Globus pallidus (tissue), 1 donor: ENCODE results near the gene HSPA5.
"Not testable (repeated sequence)": the region's sequence is repeated elsewhere in the genome, so short reads cannot be mapped to it uniquely, and the experiment has no call there.

Experiments used
- DNase-seq: peaks from one replicate; pipeline ENCODE4 v3.0.0-alpha.2; 2015; ENCODE audit warnings: low spot score

Gene HSPA5

DNA sequence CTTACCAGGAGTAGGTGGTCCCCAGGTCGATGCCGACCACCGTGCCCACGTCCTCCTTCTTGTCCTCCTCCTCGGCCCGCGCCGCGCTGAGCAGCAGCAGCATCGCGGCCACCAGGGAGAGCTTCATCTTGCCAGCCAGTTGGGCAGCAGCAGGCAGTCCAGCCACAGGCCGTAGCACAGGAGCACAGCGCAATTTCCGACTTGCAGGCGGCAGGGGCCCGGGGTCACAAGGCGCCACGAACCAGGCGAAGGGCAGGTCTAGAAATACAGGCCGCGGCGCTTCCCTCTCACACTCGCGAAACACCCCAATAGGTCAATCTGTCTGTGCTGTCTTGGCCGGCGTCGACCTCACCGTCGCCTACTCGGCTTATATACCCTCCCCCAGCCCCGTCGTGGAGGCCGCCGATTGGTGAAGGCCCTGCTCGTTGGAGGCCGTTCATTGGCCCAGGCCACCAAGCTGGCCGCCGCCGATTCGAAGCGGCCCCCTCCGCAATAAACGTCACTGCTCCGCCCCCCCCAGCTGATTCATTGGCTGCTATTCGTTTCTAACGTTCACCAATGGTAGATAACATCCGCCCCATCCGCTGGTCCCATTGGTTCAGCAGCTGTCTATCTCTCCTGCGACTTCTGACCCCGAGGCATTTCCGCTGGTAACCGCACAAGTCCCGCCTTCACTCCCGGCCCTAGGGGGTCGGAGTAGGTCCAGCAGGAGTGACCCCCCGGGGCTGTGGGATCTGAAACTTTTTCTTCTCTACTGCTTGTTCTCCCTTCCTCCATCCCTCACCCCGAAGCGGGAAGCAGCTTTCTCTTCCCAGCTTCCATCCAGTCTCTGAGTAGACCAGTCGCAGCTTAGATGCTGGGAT, at the start of gene HSPA5:
TSS of gene HSPA5 (minus strand) at position 344 of the 863 bp plus-strand sequence. CDS start at position 127, 217 bp downstream.
- peak; percentile 99 for DNase-seq

DNA sequence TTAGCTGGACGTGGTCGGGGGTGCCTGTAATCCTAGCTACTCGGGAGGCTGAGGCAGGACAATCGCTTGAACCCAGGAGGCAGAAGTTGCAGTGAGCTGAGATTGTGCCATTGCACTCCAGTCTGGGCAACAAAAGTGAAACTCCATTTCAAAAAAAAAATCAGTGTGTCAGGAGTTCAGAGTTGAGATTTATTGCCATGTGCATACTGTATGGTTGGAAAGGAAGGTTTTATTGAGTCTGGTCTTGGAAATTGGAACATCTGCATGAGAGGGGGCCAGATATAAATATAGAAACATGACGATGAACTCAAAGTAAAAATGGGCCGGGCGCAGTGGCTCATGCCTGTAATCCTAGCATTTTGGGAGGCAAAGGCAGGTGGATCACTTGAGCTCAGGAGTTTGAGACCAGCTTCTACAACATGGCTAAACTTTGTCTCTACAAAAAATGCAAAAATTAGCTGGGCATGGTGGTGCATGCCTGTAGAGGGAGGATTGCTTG, 45.8 kb upstream of the HSPA5 start:
- not testable (repeated sequence) for DNase-seq

DNA sequence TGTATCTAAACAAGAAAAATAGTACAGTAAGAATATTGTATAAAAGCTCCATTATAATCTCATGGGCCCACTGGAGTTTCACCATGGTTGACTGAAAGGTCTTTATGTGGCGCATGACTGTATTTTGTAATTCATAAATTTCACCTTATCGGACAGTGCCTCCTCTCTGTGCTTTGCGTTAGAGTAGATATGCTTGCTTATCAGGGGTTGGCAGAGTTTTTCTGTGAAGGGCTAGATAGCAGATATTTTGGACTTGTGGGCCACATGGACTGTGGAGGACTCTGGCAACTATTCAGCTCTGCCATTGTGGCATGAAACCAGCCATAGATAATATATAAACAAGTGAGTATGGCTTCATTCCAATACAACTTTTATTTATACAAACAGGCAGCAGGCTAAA, 43.7 kb upstream of the HSPA5 start:
- DNase-seq, result no peak

DNA sequence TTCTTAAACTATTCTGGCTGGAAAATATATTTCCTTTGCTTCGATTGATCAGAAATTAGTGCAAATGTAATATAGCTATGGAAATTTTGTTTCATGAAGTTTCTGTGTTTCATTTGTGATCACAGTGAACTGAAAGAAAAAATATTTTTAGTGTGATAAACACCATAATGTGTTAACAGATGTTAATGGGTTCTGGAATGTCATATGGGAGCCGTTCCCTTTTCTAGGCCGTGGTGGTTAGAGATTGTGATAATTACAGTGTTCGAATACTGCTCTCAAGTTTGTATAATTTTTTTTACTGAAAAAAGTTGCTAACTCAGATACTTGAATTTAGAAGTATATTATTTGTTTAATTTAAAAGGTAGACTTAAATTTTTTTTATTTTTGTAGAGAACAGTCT, 39.8 kb upstream of the HSPA5 start:
- no peak for DNase-seq

GRCh38 chr9:125277411-125277810, 36.3 kb upstream of the HSPA5 start:
- DNase-seq, result no peak

DNA sequence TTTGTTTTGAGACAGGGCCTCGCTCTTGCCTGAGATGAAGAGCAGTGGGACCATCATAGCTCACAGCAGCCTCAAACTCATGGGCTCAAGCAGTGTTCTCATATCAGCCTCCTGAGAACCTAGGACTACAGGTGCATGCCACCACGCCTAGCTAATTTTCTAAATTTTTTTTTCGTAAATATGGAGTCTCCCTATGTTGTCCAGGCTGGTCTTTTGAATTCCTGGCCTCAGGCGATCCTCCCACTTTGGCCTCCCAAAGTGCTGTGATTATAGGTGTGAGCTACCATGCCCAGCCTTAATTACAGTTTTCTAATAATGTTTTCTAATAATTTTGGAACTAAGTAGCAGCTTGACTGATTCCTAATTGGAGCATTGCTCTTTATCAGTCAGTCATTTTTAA, 35.6 kb upstream of the HSPA5 start:
- no peak for DNase-seq

- DNase-seq, result peak; percentile 10
These were observed 31.6 kb upstream of the HSPA5 start for GRCh38 chr9:125272697-125273096.

DNA sequence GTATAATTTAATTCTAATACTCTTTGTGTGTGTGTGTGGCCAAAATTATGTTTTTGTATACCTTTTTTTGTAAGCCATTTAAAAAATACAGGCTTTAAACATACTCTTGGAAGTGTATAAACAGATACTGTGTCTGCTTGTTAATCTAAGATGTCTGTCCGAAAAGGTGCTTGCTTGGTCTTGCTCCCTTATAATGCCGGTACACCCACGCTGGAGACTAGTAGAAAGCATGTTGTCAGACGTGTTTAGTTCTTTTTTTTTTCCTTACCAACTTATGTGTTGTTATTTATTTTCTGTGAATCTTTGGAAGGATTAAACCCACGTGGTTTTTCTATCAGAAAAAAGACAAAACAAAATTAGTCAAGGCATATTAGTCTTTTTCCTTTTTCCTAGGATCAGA, 29.9 kb upstream of the HSPA5 start:
- DNase-seq, result no peak

GRCh38 chr9:125269014-125269397, 27.9 kb upstream of the HSPA5 start:
- DNase-seq, result no peak

- no peak for DNase-seq
These were observed 27.4 kb upstream of the HSPA5 start for GRCh38 chr9:125268394-125269013.

DNA sequence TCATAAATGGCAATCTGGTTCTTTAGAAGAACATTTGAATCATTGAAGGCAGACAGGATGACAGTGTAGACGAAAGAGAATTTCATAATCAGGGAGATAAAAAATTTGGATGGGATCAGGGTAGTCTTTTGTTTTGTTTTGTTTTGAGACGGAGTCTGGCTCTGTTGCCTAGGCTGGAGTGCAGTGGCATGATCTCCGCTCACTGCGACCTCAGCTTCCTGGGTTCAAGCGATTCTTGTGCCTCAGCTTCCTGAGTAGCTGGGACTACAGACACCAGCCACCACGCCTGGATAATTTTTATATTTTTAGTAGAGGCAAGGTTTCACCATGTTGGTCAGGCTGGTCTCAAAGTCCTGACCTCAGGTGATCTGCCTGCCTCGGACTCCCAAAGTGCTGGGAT, 22.9 kb upstream of the HSPA5 start:
- DNase-seq, result not testable (repeated sequence)

DNA sequence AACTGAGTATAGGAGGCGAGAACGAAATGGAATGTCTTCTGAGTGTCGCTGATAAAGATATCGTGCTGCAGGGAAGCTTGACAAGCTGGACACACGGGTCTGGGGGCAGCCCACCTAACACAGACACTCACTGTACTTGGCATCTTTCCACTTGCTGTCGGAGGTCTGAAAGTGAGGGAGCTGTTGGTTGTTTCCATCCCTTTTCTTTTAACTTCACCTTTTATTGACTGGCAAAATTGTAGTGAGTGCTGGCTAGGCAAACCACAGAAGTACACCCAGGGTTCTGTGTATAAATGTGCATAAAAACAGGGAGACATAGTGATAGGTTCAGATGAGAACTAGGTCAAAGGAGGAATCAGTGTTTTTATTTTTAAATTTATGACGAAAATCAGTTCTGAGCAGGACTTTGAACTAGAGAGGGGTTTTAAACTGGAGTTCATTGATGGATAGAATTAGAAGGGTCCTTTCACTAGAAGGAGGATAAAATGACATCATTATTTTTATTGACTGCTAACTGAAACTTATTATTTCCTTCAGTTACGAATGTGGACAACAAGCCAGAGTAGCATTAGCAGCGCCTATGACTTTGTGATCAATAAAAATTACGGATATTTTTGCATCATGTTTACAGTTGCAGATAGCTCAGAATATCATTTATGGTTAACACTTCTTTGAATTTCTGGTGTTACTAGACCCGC, 21.3 kb upstream of the HSPA5 start:
- DNase-seq, result no peak

- DNase-seq, result peak; percentile 89
These were observed 20.6 kb upstream of the HSPA5 start, which contains the start of gene GAPVD1 for GRCh38 chr9:125261501-125262293. Gene GAPVD1, plus strand, starts transcription at chr9:125261826. Its CDS starts 37,096 bp downstream, at chr9:125298922.

GRCh38 chr9:125260561-125260960, 19.4 kb upstream of the HSPA5 start:
- no peak for DNase-seq

DNA sequence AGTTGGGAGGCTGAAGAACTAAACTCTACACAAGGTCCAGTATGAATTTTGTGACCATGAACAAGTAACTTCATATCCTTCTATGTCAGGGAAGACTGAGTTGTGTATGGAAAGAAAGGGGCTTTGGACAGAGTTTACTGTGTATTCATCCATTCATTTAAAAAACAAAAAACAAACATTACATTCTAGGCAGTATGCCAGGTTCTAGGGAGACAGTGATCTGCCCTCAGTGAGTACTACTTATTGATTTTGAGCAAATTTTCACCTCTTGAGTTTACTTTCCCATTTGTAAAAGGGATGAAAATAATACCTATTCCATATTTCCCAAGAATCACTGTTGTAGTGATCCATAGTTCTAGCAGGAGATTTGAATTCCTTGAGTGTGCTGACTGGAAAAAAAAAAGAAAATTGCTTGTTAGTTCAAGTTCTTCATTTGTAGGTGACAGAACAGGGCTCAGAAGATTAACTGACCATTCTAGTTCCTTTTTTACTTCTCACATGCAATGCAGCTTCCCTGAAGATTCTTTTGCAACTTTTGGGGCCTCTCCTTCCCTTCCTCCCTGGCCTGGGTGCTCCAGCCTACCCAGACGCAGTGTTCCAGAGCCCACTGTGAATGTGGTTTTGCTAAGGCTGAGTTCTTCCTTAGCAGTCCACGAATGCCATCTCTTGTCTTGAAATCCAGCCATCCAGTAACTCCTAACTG, 17.8 kb upstream of the HSPA5 start:
- DNase-seq, result peak; percentile 32

- no peak for DNase-seq
These were observed 17.1 kb upstream of the HSPA5 start for GRCh38 chr9:125258160-125258785.

DNA sequence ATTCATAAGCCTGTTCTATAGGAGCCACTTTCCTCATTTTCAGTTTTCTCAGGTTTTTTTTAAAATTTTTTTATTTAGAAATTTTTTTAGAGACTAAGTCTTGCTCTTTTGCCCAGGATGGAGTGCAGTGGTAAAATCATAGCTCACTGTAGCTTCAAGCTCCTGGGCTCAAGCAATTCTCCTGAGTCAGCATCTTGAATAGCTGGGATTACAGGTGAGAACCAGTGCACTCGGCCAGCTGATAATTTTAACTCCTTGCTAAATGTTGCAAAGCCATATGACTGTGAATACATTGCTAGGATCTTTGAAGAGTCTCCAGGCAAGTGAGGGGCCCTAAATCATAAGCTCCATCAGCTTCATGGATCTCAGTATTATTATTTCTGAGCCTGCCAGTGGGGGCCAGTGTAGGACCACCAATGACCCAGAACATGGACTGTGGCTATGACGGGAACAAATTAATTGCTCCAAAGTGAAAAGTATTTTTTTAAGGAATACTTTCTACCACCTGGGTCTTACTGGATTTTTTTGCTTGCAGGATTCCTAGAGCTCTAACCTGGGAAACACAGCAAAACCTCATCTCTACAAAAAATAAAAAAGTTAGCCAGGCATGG, 14.7 kb upstream of the HSPA5 start:
- no peak for DNase-seq

DNA sequence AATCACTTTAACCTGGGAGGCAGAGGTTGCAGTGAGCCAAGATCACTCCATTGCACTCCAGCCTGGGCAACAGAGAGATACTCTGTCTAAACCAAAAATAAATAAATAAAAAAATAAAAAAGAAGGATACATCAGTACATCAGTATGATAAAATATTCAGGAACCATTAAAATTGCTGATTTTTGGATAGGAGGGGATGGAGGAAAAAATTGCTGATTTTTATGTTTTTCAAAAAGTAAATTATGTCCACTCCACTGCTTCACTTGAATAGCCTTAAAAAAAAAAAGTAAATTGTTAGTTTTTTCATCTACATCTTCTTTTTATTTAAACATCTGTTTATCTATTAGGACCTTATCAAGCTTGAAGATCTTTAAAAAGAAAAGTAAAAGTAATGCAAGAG, 13.1 kb upstream of the HSPA5 start:
- DNase-seq, result no peak

DNA sequence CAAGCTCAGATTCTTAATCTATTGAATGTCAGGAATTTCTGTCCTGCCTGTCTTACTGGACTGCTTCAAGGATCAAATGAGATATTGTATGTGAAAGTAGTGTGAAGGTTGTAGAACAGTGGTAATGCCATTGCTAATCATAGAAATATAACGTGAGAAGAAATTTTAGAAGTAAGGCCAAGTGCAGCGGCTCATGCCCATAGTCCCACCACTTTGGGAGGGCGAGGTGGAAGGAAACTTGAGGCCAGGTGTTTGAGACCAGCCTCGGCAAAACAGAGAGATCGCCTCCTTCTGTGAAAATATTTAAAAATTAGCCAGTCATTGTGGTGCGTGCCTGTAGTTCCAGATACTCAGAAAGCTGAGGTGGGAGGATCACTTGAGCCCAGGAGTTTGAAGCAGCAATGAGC, 5.1 kb upstream of the HSPA5 start:
- DNase-seq, result no peak

DNA sequence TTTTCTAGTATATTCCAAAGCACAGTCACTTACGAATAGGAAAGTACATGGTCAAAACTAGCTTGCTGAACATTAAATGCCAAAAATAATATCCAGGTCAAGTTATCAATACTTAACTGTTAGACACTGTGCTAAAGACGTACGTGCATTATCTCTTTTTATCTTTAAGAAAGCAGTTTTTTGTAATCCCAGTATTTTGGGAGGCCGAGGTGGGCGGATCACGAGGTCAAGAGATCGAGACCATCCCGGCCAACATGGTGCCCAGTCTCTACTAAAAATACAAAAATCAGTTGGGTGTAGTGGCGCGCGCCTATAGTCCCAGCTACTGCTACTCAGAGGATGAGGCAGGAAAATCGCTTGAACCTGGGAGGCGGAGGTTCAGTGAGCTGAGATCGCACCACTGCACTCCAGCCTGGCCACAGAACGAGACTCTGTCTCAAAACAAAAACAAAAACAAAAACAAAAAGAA, 2.7 kb upstream of the HSPA5 start:
- DNase-seq, result no peak
